Stimulated activated CD4-positive, alpha-beta T cell treated with anti-CD3 and anti-CD28 coated beads, Interleukin-15, amount 100 ng/mL, for 48 hours (primary cell): ENCODE data around the gene SLC2A4.
A peak's percentile ranks its signal among the peaks of the same experiment; 100 is the strongest.
"Not testable (repeated sequence)": the region's sequence is repeated elsewhere in the genome, so short reads cannot be mapped to it uniquely, and the experiment has no call there.

Experiments used
- DNase-seq, 2 donors: peaks; one replicate each; pipeline ENCODE4 v3.0.0-alpha.2; 2020; ENCODE audit warnings: low read depth in 2 of 2

The SLC2A4 gene

GRCh38 chr17:7324438-7324779 is 42.9 kb downstream of the SLC2A4 start:
- DNase-seq, result no peak

- DNase-seq, result no peak
Observed at GRCh38 chr17:7325031-7325528, 43.6 kb downstream of the SLC2A4 start.

DNA sequence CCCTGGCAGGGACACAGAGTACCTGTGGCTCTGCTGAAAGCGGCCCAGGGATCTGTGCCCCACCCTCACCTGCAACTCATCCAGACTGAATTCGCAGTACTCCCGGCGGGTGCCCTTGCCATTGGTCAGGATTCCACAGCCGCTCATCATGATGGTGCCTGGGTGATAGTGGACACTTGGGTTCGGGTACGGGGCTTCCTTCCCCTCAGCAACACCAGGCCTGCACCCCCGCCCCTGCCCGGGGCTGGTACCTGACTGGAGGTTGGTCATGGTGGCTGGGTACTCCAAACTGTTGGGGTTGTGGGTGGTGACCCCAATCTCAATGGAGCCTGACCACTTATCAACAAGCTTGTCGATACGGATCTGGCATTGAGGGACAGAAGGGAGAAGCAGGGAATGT is 44.7 kb downstream of the SLC2A4 start:
- DNase-seq, result no peak

DNA sequence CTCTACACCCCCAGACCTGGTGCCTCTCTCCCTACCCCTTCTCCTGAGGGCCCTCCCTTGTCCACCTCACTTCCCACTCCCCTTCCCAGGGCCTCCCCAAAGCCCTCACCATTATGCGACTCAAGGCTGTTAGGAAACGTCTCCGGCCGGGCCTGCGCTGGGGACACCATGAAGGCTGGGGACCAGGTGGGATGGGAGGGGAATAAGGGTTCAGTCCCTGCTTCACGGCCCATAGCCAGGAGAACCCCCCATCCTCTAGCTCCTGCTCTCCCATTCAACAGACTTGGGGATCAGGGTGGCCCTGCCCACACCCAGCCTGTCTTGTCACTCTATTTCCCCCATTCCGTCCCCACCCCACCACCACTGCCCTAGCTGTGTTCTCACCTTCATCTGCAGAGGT is 45.5 kb downstream of the SLC2A4 start:
- no peak for DNase-seq

- DNase-seq, result no peak
Observed at GRCh38 chr17:7327501-7327900, 46.0 kb downstream of the SLC2A4 start.

- no peak for DNase-seq
Observed at GRCh38 chr17:7328009-7328408, 46.5 kb downstream of the SLC2A4 start.

- DNase-seq, result no peak
Observed at GRCh38 chr17:7328840-7329373, 47.4 kb downstream of the SLC2A4 start, which contains the start of gene NEURL4. Gene NEURL4, minus strand, starts transcription at chr17:7329335. Its CDS starts 23 bp downstream, at chr17:7329312.

GRCh38 chr17:7329374-7329996 is 48.0 kb downstream of the SLC2A4 start:
- DNase-seq, result peak; percentile 96

- DNase-seq, result peak; percentile 68 to 74
Observed at GRCh38 chr17:7329997-7330637, 48.6 kb downstream of the SLC2A4 start.

DNA sequence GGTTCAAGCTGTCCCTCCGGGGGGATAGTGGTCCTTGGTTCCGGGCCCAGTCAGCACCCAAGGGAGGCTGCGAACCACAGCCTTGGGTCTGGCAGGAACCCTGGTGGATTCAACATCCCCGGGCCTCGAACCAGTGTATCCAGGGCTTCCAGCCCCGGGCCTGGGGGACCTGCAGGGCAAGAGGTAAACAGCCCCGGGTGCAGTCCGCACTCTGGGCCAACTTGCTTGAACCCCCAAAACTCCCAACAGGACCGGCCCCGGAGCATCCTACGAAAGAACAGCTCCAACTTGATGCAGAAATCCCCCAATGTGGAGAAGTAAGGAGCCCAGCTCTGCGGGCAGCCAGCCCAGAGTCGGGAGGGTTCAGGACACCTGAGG is 49.1 kb downstream of the SLC2A4 start:
- no peak for DNase-seq

DNA sequence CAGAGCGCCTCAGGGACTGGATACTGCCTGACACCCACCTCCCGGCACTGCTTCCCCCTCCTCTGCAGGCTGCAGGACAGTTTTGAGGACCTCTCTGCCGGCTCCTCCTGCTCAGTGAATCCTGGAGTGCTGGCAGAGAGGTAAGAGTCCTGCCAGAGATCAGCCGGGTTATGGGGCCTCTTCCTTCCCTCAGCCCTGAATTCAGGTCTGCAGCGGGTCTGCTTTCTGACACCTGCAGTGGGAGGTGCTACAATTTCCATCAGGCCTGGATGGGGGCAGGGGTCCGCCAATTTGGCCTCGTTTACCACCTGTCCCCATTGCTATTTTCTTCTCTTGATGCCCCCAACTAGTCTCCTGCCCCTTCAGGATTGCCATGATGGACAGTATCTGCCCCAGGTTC is 50.6 kb downstream of the SLC2A4 start:
- no peak for DNase-seq

DNA sequence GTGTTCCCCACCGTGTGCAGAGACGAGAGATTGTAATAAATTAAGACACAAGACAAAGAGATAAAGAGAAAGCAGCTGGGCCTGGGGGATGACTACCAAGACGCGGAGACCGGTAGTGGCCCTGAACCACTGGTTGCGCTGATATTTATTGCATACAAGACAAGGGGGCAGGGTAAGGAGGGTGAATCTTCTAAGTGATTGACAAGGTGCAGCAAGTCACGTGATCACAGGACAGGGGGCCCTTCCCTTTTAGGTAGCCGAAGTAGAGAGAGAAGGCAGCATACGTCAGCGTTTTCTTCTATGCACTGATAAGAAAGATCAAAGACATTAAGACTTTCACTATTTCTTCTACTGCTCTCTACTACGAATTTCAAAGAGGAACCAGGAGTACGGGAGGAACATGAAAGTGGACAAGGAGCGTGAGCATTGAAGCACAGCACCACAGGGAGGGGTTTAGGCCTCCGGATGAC is 51.1 kb downstream of the SLC2A4 start:
- DNase-seq, result not testable (repeated sequence)

DNA sequence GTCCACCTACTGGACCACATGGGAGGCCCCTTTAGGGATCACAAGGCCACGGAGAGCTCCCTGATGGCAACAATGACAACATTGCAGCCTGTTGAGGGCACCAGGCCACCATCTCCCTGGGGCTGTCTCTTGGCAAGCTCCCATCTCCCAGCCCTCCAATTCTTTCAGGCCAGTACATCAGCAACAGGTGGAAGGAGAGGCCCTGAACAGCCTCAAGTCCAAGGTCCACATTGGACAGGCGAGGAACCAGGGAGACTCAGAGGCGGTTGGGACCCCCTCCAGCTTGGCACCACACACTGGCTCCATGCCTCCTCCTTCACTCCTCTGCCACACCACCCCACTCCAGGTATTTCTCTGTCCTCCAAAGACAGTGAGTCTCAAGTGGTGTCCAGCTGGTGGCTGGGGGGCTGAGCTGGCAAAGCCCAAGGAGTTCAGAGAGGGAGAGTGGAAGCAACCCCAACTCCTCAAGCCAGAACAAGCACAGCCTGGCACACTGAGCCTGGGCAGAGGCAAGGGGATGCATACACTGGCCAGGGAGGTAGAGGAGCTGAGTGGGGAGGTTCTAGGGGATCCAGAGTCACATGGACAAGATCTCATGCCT is 53.5 kb downstream of the SLC2A4 start:
- no peak for DNase-seq

- DNase-seq, result not testable (repeated sequence)
Observed at GRCh38 chr17:7335765-7336164, 54.2 kb downstream of the SLC2A4 start.

- DNase-seq, result peak in 1 of 2 donors; percentile 88
Observed at GRCh38 chr17:7336240-7337175, 55.0 kb downstream of the SLC2A4 start, which contains the start of gene ACAP1. Gene ACAP1, plus strand, starts transcription at chr17:7336529. Its CDS starts 206 bp downstream, at chr17:7336735.

GRCh38 chr17:7337600-7337999 is 56.1 kb downstream of the SLC2A4 start:
- not testable (repeated sequence) for DNase-seq
